ENCODE results near the gene CBR3. TPM values are rescaled to one million over a fixed set of nuclear protein-coding genes. Genes with fewer than 3 reads are reported as not detected.
A peak's percentile ranks its signal among the peaks of the same experiment; 100 is the strongest.

The CBR3 gene
- total and polyA plus RNA-seq, 10 donors, result 1.4 to 4.5 (median 2.9) TPM

DNA sequence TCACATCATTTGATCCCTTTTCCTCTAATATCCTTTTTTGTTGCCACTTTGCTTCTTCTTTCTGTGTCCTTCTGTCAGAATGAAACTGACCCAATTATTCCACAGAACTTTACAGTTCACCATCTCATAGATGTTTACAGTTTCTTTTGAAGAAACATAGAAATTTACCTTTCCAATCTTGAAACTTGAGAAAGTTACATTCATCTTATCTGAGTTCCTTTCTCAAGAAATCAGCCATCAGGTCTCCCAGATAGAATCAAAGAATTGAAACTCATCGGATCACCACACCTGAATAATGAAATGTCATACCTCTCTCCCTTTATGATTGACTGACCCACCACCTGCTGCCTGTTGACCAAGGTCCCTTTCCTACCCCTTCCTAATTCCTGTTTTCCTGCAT, 41.4 kb upstream of the CBR3 start:
- intact Hi-C loops (cut with DNase I; ENCODE audit: low total_unique reads), result no loop called here
- WGBS, 5 donors, result 89 to 97% (median 91%) methylated on average over 1 of the region's 1 CpG
- TF ChIP-seq, protein P1, sequence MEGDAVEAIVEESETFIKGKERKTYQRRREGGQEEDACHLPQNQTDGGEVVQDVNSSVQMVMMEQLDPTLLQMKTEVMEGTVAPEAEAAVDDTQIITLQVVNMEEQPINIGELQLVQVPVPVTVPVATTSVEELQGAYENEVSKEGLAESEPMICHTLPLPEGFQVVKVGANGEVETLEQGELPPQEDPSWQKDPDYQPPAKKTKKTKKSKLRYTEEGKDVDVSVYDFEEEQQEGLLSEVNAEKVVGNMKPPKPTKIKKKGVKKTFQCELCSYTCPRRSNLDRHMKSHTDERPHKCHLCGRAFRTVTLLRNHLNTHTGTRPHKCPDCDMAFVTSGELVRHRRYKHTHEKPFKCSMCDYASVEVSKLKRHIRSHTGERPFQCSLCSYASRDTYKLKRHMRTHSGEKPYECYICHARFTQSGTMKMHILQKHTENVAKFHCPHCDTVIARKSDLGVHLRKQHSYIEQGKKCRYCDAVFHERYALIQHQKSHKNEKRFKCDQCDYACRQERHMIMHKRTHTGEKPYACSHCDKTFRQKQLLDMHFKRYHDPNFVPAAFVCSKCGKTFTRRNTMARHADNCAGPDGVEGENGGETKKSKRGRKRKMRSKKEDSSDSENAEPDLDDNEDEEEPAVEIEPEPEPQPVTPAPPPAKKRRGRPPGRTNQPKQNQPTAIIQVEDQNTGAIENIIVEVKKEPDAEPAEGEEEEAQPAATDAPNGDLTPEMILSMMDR (IDR thresholded peaks at IDR 0.05 in 8 of 11, conservative IDR thresholded peaks at IDR 0.05 in 3 of 11), result no peak
- no peak for TF ChIP-seq POLR2AphosphoS5 (IDR thresholded peaks at IDR 0.05)
- TF ChIP-seq POLR2A (IDR thresholded peaks at IDR 0.05), result no peak

DNA sequence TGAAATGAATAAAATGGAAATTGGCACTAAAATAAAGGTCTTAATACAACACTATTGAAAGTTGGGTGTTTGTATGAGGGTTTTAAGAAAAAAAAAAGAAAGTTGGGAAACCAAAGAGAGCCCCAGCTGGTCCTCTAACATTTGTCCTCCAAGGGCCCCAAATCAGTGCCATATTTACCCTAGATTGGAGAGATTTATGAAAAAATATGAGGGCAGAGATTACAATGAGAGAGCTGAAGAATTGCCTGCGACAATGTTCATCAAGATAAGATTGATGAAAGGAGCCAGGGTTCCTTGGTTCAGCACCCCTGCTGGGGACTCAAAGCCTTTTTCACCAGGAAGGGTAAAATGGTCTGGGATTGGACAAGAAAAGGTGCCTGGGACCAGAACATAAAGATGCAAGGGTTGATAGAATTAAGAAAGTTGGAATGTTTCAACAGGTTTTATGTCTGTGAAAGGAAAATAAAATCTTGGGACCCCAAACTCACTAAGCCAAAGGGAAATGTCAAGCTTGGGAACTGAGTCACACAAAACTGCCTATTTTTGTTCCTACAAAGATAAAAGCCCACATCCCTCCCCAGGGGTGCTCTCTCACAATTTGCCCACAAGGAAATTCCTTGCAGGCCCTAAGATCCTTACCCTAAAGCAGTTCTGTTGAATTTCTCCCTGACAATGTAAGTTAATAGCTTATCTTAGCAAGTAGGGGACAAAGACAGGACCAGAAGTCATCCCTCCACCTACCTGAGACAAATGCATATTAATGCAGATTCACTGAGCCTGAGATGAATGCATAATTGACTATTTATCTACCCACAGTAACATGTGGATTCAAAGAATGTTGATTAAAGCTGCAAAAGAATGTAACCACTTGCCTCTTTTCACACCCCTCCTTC, 38.2 kb upstream of the CBR3 start:
- no peak for TF ChIP-seq POLR2A (IDR thresholded peaks at IDR 0.05)
- no peak for TF ChIP-seq POLR2AphosphoS5 (IDR thresholded peaks at IDR 0.05)
- TF ChIP-seq, protein P1 (IDR thresholded peaks at IDR 0.05 in 8 of 11, conservative IDR thresholded peaks at IDR 0.05 in 3 of 11), result no peak
- Histone ChIP-seq H3K4me3 (no peak overlapping the region), H3K36me3 (no peaks in the 10 kb centered on the region), H3K27me3 (replicated peaks in 1 of 7) (peaks cover 0 to 5% (median 0%) of the 10 kb centered on the region in 7 donors), H3K9me3 (peaks cover 0 to 30% (median 22%) of the 10 kb centered on the region in 8 donors), H3K4me1 (peaks cover 0 to 9% (median 0%) of the 10 kb centered on the region in 6 donors), H3K27ac (no peak overlapping the region)
- no peak for DNase-seq
- 68 to 85% (median 74%) methylated on average over 1 of the region's 1 CpG for WGBS, 5 donors
- intact Hi-C loops (cut with DNase I; ENCODE audit: low total_unique reads), result no loop called here

More for the DNA sequence above, 41.4 kb upstream of the CBR3 start:
- H3K4me3 ChIP-seq, result no peak overlapping the region
- H3K9me3 ChIP-seq, result peaks cover 0 to 30% (median 22%) of the 10 kb centered on the region in 8 donors
- H3K27ac ChIP-seq, result no peak overlapping the region
- H3K36me3 ChIP-seq, result no peaks in the 10 kb centered on the region
- no peak for DNase-seq
- H3K27me3 ChIP-seq (replicated peaks in 1 of 7), result peaks cover 0 to 5% (median 0%) of the 10 kb centered on the region in 7 donors
- peaks cover 0 to 9% (median 0%) of the 10 kb centered on the region in 6 donors for H3K4me1 ChIP-seq

- intact Hi-C loops (cut with DNase I; ENCODE audit: low total_unique reads), result no loop called here
- peaks cover 0 to 9% (median 0%) of the 10 kb centered on the region in 6 donors for H3K4me1 ChIP-seq
- peaks cover 0 to 27% (median 21%) of the 10 kb centered on the region in 8 donors for H3K9me3 ChIP-seq
- no peak overlapping the region for H3K4me3 ChIP-seq
- H3K27ac ChIP-seq, result peak overlapping the region in 1 of 8 donors; percentile 24
- no peaks in the 10 kb centered on the region for H3K36me3 ChIP-seq
- 76 to 81% (median 77%) methylated on average over 8 of the region's 8 CpGs for WGBS, 5 donors
- H3K27me3 ChIP-seq (replicated peaks in 1 of 7), result peaks cover 0 to 5% (median 0%) of the 10 kb centered on the region in 7 donors
- no peak for TF ChIP-seq POLR2AphosphoS5 (IDR thresholded peaks at IDR 0.05)
- no peak for TF ChIP-seq POLR2A (IDR thresholded peaks at IDR 0.05)
- TF ChIP-seq, protein P1 (IDR thresholded peaks at IDR 0.05 in 8 of 11, conservative IDR thresholded peaks at IDR 0.05 in 3 of 11), result no peak
- no peak for DNase-seq
Observed at GRCh38 chr21:36097427-36098181, 37.3 kb upstream of the CBR3 start.

Data from spleen (tissue), 11 donors.